ENCODE results near the gene GIPR. TPM values are rescaled to one million over a fixed set of nuclear protein-coding genes. Genes with fewer than 3 reads are reported as not detected.
A peak's percentile ranks its signal among the peaks of the same experiment; 100 is the strongest.

The GIPR gene
- total RNA-seq, 1 donor from 2014 or later, result not detected

DNA sequence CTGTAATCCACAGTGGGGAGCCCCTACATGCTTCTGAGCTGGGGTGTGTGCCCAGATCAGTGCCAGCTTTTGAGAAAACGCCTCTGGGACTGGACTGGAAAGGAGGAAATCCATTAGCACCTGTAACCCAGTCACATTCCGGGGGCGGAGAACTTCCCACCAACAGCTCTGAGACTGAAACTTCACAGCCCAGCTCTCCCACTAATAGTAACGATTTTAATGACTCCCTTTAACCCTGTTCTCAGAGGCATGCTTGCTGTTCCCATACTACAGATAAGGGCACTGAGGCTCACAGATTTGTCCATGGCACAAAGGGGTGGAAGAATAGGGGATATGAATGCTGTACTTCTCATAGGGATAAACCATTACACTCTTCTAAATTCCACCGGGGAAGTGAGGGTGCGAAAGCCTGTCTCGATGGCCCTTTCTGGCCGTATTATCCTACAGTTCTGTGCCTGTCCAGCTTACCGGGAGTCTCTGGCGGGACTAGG, 61.8 kb downstream of the GIPR start:
- Histone ChIP-seq H3K27ac (no peak overlapping the region), H3K9ac (peak overlapping the region; percentile 66), H3K36me3 (no peaks in the 10 kb centered on the region), H3K4me3 (peak overlapping the region; percentile 88), H3K79me2 (ENCODE audit: low read depth) (peaks cover 55% of the 10 kb centered on the region), H3K9me3 (ENCODE audit: low read depth) (no peaks in the 10 kb centered on the region), H4K20me1 (ENCODE audit: low read depth) (peaks cover 37% of the 10 kb centered on the region), H3F3A (ENCODE audit: low read depth) (peaks cover 9% of the 10 kb centered on the region), H3K4me2 (peak overlapping the region; percentile 98), H3K27me3 (no peaks in the 10 kb centered on the region), H2AFZ (replicated peaks) (peak overlapping the region; percentile 2), H3K4me1 (peaks cover 7% of the 10 kb centered on the region)
- Mint-ChIP-seq H3K36me3 (no peaks in the 10 kb centered on the region), H3K27me3 (ENCODE audit: insufficient read depth, low read depth) (peaks cover 9% of the 10 kb centered on the region), H3K27ac (peak overlapping the region; percentile 94), H3K4me1 (peaks cover 17% of the 10 kb centered on the region), H3K9me3 (no peaks in the 10 kb centered on the region), H3K4me3 (peak overlapping the region; percentile 99)
- TF ChIP-seq EZH2phosphoT487 (IDR thresholded peaks at IDR 0.05) (no peak), EZH2 (IDR thresholded peaks at IDR 0.05) (no peak)
- TF ChIP-seq, protein P1, sequence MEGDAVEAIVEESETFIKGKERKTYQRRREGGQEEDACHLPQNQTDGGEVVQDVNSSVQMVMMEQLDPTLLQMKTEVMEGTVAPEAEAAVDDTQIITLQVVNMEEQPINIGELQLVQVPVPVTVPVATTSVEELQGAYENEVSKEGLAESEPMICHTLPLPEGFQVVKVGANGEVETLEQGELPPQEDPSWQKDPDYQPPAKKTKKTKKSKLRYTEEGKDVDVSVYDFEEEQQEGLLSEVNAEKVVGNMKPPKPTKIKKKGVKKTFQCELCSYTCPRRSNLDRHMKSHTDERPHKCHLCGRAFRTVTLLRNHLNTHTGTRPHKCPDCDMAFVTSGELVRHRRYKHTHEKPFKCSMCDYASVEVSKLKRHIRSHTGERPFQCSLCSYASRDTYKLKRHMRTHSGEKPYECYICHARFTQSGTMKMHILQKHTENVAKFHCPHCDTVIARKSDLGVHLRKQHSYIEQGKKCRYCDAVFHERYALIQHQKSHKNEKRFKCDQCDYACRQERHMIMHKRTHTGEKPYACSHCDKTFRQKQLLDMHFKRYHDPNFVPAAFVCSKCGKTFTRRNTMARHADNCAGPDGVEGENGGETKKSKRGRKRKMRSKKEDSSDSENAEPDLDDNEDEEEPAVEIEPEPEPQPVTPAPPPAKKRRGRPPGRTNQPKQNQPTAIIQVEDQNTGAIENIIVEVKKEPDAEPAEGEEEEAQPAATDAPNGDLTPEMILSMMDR (IDR thresholded peaks at IDR 0.05), result no peak
- no peak for DNase-seq (ENCODE audit: low spot score)

DNA sequence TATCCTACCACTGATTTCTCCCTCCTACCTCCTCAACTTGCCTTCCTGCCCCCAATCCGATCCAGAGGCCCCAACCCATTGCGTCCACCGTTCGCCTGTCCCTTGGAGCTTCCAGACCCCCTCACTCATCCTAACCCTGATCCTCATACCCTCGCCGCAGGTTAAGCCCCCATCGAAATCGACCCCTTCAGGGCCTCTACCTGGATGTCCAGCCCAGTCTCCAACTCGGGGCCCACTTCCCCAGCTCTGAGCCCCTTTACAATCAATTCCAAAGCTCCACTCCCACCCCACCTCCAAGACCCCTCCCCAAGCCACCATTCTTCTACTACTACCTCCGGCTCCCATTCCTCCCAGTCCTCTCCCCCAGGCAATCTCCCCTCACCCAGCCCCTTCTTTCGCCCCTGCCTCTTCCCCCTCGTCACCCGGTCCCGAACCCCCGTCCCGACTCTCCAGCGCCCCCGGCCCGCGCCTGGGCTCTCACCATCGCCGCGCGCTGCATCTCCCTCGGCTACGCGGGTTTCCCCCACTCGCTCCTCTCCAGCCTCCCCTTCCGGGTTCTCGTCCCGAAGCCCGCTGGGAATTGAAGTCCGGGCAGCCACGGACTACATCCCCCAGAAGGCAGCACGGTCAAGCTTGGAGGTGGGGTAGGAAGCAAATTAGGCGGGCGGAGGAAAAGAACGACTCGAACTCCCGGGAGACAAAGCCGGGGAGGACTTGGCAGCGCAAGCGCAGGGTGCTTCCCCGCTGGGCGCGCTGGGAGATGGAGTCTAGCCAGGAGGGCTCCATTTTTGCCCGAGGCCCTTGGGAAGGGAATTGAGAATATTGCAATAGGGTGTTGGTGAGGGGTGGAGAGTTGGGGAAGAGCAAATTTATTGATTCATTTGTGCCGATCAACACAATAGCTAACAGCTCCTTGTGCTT, 62.6 kb downstream of the GIPR start, which contains the start of gene FBXO46:
FBXO46 (minus strand) TSS at position 529 of the 921 bp plus-strand sequence. CDS start 17,401 bp downstream, outside the sequence.
- H3K9me3 Mint-ChIP-seq, result no peaks in the 10 kb centered on the region
- Histone ChIP-seq H3K9me3 (ENCODE audit: low read depth) (no peaks in the 10 kb centered on the region), H3K4me3 (peak within 1 kb of the TSS; percentile 88), H3K9ac (peak within 1 kb of the TSS; percentile 66), H3K79me2 (ENCODE audit: low read depth) (peaks cover 48% of the 10 kb centered on the region), H3F3A (ENCODE audit: low read depth) (peaks cover 9% of the 10 kb centered on the region), H3K4me1 (peaks cover 7% of the 10 kb centered on the region), H3K4me2 (peak within 1 kb of the TSS; percentile 98), H3K27me3 (no peaks in the 10 kb centered on the region), H3K36me3 (no peaks in the 10 kb centered on the region), H3K27ac (no peak within 1 kb of the TSS), H2AFZ (replicated peaks) (peak within 1 kb of the TSS; percentile 2), H4K20me1 (ENCODE audit: low read depth) (peaks cover 32% of the 10 kb centered on the region)
- peak; percentile 98 for DNase-seq (ENCODE audit: low spot score)
- peaks cover 17% of the 10 kb centered on the region for H3K4me1 Mint-ChIP-seq
- H3K4me3 Mint-ChIP-seq, result peak within 1 kb of the TSS; percentile 99
- no peaks in the 10 kb centered on the region for H3K36me3 Mint-ChIP-seq
- H3K27ac Mint-ChIP-seq, result peak within 1 kb of the TSS; percentile 98
- H3K27me3 Mint-ChIP-seq (ENCODE audit: insufficient read depth, low read depth), result peaks cover 9% of the 10 kb centered on the region
- no peak for TF ChIP-seq EZH2 (IDR thresholded peaks at IDR 0.05)
- TF ChIP-seq, protein P1 (IDR thresholded peaks at IDR 0.05), result peak; percentile 43

MicroRNA genes within 50 kb of the gene (microRNA counts, 767-probe panel; counts per million panel counts)
- microRNA hsa-miR-330-3p, result 460 counts per million, percentile 90 among the panel's probes with 10 or more counts
- 460 counts per million, percentile 90 among the panel's probes with 10 or more counts for microRNA hsa-miR-330-5p
- 460 counts per million, percentile 90 among the panel's probes with 10 or more counts for microRNA hsa-miR-642a-5p
- microRNA hsa-miR-642b-3p, result 460 counts per million, percentile 90 among the panel's probes with 10 or more counts

Small RNA genes within 50 kb of the gene (microRNA-seq; reads per million reads assigned to microRNA genes)
- gene MIR330 (27.4 reads per million, percentile 59 among the genes with 10 or more reads in this experiment), gene MIR642A (not detected), gene MIR642B (not detected)

Small RNA genes within 50 kb of the gene (small RNA-seq; reads per million reads assigned to genes)
- gene MIR642A (not detected), gene RN7SL836P (not detected)

Other genes with a start within 250 kb of the GIPR start
- 46.0 and 74.5 TPM in 2 replicates for gene ERCC1, start 244.3 kb upstream of the GIPR start, total RNA-seq (ENCODE audit: low replicate concordance)
- 2.3 and 5.4 TPM in 2 replicates for gene FOSB, start 200.2 kb upstream of the GIPR start, total RNA-seq (ENCODE audit: low replicate concordance)
- 4.8 and 10.4 TPM in 2 replicates for gene RTN2, start 171.2 kb upstream of the GIPR start, total RNA-seq (ENCODE audit: low replicate concordance)
- gene PPM1N, start 169.8 kb upstream of the GIPR start, total RNA-seq (ENCODE audit: low replicate concordance), result 2.4 and 3.6 TPM in 2 replicates
- 32.6 and 62.2 TPM in 2 replicates for gene VASP, start 160.7 kb upstream of the GIPR start, total RNA-seq (ENCODE audit: low replicate concordance)
- 3.7 and 11.3 TPM in 2 replicates for gene OPA3, start 83.4 kb upstream of the GIPR start, total RNA-seq (ENCODE audit: low replicate concordance)
- gene GPR4, start 66.0 kb upstream of the GIPR start, total RNA-seq (ENCODE audit: low replicate concordance), result not detected in 2 replicates
- 15.9 and 20.3 TPM in 2 replicates for gene EML2, start 28.8 kb upstream of the GIPR start, total RNA-seq (ENCODE audit: low replicate concordance)
- 330 and 405 TPM in 2 replicates for gene SNRPD2, start 23.7 kb downstream of the GIPR start, total RNA-seq (ENCODE audit: low replicate concordance)
- 4.5 and 15.7 TPM in 2 replicates for gene QPCTL, start 24.4 kb downstream of the GIPR start, total RNA-seq (ENCODE audit: low replicate concordance)
- gene FBXO46, start 62.7 kb downstream of the GIPR start, total RNA-seq (ENCODE audit: low replicate concordance), result 7.5 and 21.3 TPM in 2 replicates
- 0.06 TPM in 1 of 2 replicates, not detected in the other for gene MEIOSIN, start 65.2 kb downstream of the GIPR start, total RNA-seq (ENCODE audit: low replicate concordance)
- gene SIX5, start 101.0 kb downstream of the GIPR start, total RNA-seq (ENCODE audit: low replicate concordance), result 8.1 and 50.8 TPM in 2 replicates
- 5.5 and 33.2 TPM in 2 replicates for gene DMPK, start 114.3 kb downstream of the GIPR start, total RNA-seq (ENCODE audit: low replicate concordance)
- 22.8 and 50.3 TPM in 2 replicates for gene DMWD, start 124.6 kb downstream of the GIPR start, total RNA-seq (ENCODE audit: low replicate concordance)
- 0.22 TPM in 1 of 2 replicates, not detected in the other for gene RSPH6A, start 147.1 kb downstream of the GIPR start, total RNA-seq (ENCODE audit: low replicate concordance)
- 38.3 and 65.7 TPM in 2 replicates for gene SYMPK, start 194.9 kb downstream of the GIPR start, total RNA-seq (ENCODE audit: low replicate concordance)
- gene FOXA3, start 196.1 kb downstream of the GIPR start, total RNA-seq (ENCODE audit: low replicate concordance), result 7.3 and 8.4 TPM in 2 replicates
- gene IRF2BP1, start 217.9 kb downstream of the GIPR start, total RNA-seq (ENCODE audit: low replicate concordance), result 9.8 and 34.5 TPM in 2 replicates
- gene MYPOP, start 234.4 kb downstream of the GIPR start, total RNA-seq (ENCODE audit: low replicate concordance), result 0.07 and 1.9 TPM in 2 replicates
- not detected in 2 replicates for gene NANOS2, start 246.6 kb downstream of the GIPR start, total RNA-seq (ENCODE audit: low replicate concordance)